Measurements from ENCODE around the gene NOL9.
"Not testable (repeated sequence)": the region's sequence is repeated elsewhere in the genome, so short reads cannot be mapped to it uniquely, and the experiment has no call there.

Gene NOL9

DNA sequence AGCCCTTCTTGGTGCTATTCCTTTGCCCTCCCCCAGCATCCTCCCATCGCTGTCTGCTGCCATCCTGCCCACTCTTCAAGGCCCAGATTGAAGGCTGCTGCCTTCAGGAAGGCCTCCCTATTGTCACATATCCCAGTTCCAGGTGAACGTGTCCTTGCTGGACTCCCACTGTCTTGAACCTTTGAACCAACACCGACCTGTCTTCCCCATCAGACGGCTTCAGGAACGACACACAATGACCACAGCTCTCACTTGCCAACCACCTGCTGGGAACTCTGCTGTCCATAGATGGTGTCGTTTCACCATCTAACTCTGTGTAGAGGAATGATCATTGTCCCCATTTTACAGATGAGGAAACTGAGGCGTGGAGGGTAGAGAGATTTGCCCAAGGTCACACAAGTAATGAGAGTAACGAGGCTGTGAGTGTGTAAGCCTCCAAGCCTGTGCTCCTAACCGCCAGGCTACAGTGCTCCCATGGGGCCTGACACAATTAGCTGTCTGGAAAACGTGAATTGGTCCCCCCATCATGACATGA, 53.0 kb downstream of the NOL9 start:
- DNase-seq, result no peak

GRCh38 chr1:6500544-6501278, 53.6 kb downstream of the NOL9 start:
- DNase-seq, result no peak

- no peak for DNase-seq
Observed at GRCh38 chr1:6499296-6499695, 55.0 kb downstream of the NOL9 start.

- DNase-seq, result peak; percentile 42 to 49
Observed at GRCh38 chr1:6498576-6499111, 55.7 kb downstream of the NOL9 start.

GRCh38 chr1:6497867-6498575, 56.3 kb downstream of the NOL9 start:
- no peak for DNase-seq

DNA sequence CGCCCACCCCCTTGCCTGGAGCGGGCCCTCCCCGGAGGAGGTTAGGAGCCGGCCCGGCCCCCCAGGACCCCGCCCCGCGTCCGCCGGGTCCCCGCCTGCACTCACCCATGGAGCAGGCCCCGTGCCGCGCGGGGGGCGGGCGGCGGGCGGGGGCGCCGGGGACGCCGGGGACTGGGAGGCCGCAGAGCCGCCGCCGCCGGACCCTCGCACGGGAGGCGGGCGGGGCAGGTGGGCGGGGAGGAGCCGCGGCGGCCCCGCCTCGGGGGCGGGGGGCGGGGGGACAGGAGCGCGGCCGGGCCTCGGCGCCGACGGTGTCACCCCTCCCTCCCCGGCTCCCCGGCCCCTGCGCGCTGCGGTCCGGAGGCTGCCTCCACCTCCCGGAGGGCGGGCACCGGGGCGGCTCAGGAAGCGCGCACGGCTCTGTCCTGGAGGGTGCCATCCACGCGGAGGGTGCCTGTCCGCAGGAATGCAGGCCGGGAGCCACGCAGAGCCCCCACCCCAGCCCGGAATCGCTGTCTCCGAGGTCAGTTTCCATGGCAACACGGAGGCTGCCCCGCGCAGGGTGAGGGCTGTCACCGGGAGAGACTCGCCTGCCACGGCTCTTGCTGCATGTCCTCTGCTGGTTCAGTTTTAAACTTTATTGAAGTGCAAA, 57.0 kb downstream of the NOL9 start:
- DNase-seq, result no peak

- DNase-seq, result no peak
Observed at GRCh38 chr1:6496890-6497214, 57.5 kb downstream of the NOL9 start.

DNA sequence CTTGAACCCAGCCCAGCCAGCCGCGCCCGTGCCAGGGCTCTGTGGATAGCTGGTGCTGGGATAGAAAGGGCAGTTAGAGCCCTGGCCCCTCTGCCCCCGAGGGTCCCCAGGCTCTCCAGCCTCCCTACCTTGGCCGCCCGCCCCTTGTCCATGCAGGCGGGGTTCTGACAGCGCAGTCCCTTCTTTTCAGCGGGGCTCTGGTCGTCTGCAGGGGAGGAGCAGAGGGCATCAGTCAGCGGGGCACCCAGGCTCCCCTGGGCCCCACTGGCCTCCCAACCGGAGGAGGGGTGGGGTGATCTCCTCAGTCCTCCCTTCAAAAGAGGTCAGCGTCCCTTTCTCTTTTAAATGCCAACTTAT, 58.0 kb downstream of the NOL9 start:
- no peak for DNase-seq

DNA sequence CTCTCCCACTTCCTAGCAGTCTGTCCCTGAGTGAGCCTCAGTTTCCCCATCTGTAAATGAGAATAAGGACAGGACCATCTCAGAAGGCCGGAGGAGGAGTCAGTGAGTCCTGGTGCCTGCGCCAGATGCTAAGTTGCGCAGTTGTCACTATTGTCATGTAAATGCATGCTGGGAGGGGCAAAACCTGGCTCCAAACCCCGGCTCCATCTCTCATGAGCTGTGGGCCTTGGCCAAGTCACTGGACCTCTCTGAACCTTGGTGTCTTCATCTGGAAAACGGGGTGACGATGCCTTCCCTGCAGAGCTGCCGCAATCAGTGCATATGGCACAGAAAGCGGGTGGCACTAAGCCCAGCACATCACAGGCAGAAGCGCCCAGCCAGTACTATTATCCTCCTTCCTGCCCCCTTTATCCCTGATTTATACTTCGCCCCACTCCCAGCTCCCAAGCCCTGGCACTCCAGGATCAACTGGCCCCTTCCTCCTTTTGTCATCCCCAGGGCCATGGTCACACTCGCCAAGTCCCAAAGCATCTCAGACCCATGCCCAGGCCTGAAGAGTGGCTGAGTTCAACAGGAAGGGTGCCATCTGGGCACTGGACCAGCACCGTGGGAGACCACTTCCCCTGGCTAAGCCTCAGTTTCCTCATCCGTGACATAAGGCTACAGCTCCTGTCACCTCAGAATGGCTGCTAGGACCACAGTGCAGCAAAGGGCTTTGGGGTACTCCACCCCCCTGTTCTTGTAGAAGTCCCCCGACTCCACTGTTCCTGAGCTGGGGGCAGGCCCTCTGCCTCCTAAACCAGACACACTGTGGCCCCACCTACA, 58.6 kb downstream of the NOL9 start:
- DNase-seq, result no peak

- DNase-seq, result no peak
Observed at GRCh38 chr1:6495041-6495441, 59.3 kb downstream of the NOL9 start.

DNA sequence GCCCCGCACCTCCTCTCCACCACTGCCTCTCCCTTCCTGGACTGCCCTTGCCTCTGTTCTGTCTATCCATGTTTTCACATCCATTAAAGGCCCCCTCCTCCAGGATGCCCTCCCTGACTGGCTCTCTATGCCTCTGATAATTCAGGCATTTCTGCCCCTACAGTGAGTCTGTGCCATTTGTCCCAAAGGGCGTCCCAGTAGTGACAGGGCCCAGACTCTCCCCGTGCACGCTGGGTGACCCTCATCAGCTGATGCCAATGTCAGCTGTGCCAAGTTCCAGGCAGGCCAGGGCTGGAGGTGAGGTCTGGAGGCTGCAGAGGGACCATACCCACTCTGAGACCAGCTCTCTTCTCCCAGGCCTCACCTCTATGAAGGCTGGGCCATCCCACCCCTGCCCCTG, 59.7 kb downstream of the NOL9 start:
- DNase-seq, result no peak

DNA sequence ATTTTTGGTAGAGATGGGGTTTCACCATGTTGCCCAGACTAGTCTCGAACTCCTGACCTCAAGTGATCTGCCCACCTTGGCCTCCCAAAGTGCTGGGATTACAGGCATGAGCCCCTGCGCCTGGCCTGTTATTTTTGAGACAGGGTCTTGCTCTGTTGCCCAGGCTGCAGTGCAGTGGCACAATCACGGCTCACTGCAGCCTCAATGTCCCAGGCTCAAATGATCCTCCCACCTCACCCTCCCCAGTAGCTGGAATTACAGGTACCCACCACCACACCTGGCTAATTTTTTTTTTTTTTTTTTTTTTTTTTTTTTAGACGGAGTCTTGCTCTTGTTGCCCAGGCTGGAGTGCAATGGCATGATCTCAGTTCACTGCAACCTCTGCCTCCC, 60.5 kb downstream of the NOL9 start:
- DNase-seq, result not testable (repeated sequence)

DNA sequence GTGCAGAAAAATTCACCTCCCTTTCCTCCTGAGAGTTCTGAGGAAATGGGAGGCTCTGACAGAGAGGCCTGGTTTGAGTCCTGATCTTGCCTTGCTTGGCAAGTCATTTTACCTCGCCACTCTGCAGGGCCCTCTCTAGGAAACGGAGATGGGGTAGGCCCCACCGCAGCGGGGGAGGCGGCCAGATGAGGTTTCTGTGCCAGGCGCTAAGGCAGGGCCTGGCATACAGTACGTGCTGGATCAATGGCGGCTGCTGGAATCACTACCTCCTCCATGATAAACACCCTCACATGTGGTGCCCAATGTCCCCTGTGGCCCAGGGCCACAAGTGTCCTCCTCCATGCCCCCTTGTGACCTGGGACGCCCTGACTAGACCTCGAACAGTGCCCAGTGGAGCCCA, 62.3 kb downstream of the NOL9 start:
- DNase-seq, result no peak

DNA sequence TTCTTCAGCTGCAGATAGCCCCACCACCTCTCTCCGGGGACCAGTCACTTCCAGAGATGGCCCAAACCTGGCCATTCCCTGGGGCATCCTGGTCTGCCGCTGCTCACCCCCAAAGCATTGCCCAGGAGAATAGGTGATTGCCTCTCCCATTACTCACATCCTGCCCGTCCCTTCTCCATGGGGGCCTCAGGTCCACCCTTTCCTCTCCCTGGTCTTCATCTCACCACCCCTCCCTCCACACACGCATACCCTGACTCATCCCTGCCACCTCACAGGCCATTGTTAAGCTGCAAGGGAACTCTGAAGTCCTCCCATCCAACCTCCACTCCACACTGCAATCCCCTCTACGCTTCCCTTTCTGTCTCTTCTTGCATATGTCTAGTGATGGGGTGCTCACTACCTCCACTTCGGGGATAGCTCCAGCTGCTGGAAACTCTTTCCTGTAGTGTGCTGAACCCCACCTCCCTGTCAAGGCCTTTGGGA, 62.8 kb downstream of the NOL9 start, which contains the start of gene PLEKHG5:
TSS of gene PLEKHG5 (minus strand) at position 188 of the 483 bp plus-strand sequence. CDS start 14,096 bp downstream, outside the sequence.
- no peak for DNase-seq

DNA sequence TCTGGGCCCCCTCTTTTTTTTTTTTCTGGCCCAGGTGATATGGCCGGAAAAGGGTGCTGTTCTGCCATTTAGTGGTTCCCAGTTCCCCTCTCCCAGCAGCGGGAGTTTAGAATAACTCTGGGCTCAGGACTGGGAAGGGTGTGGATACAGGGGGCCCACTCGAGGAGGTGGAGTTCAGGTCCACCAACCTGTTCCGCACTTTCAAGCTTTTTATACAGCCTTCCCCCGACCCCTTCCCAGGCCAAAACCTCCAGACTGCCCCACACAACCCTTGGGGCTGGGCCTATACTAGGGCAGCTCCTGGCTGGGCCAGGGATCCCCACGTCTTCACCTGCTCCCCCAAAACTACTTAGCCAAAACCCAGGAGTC, 63.2 kb downstream of the NOL9 start:
- no peak for DNase-seq

DNA sequence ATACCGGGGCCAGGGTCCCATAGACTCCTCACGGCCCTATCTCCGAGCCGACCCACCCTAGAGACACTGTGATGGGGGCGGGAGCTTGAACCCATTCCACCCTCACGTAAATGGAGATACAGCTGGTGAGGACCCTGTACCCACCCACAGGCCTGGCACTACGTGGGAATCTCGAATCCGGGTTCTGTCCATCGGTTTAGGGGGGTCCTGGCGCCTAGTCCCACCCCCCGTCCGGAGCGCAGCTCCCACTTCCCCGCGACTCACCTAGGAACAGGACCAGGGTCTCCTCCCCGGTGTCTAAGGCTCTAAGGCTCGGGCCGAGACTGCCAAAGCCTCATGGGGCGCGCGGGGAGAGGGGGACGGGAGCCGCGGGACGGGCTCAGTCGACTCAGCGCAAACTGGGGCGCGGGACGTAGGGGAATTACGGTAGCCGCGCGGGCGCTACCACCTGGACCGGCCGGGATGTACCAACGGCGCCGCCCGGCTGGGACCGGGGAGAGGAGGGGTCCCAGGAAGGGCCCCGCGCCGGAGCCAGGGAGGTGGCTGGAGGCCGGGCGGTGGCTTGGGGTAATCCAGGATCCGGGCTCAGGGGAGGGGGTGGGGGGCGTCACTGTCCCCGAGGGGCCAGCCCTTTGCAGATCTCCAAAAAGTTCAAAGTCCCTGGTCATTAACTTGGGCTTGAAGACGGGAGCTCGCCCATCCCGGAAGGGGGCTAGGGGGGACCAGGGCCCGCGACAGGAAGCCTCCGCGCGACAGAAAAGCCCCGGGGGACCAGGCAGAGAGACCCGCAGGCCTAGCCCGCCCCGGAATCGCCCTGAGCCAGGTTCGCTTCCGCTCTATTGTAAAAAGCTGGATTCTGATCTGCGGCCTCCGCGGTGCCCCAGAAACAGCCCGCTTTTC, 63.9 kb downstream of the NOL9 start:
- no peak for DNase-seq

DNA sequence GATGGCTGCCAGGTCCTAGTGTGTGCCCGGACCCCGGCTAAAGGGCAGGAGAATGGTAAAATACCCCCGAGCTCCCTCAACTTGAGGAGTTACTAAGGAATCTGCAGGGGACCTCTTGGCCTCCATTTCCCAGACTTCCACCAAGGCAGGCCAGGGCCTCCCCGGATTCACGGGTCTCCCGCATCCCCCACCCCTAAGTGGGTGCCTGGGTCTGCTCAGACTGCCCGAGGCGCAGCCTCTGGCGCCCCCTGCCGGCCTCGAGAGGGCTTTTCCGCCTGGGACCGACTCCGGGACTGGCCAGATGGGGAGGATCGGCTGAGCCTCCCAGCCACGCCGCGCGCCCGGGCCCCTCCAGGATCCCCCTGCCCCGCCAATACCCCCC, 64.5 kb downstream of the NOL9 start:
- DNase-seq, result peak; percentile 41 to 80

DNA sequence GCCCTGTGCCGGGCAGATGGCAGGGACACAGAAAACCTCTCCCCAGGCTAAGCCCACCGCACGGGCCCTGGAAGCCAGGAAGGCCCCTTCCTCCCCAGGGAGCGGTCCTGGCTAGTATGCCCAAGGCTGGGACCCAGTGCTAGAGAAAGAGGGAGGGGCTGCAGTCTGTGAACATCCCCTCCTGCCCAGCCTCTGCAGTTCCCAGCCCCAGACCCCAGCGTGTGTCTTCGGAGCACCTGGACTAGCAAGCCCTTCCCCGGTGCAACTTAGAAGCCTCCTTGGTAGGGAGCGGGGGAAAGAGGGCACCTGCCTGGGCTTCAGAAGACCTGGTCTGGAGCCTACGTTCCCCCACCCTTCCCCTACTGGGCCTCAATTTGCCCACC, 64.9 kb downstream of the NOL9 start:
- DNase-seq, result no peak

DNA sequence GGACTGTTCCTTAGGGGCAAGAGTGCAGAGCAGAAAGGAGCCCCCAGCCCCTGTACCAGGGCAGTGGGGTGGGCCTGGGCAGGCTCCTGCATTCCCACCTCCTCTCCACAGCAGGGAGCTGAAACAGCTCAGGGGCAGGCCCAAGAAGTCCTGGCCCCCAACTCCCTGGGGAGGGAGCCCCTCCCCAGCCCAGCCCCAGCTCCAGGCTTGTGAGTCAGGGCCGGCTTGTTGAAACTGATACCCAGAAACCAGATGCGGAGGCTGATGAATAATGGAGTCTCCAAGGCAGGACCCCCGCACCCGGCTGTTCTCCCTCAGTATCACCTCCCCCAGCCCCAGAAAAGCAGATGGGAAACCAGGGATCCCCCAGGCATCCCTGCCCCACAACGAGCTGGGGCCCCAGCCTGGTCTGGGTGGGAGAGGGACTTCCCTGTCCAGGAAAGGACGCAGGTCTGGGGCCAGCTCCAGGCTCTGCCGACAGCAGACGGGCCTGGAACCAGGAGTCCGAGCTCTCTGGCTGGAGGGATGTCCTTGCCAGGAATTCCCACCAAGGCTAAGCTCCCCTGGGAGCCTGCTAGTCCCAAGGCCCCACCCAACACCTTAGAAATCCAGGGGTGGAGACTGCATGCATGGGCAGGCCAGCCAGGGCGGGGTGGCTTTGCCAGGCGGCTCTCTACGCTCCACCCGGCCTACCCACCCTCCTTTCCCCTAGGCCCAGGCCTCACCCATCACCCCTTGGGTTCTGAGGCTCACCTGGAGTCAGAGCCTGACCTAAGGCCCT, 65.5 kb downstream of the NOL9 start:
- no peak for DNase-seq

- DNase-seq, result no peak
Observed at GRCh38 chr1:6487804-6488484, 66.4 kb downstream of the NOL9 start.

Measured in inflammatory macrophage treated with lipopolysaccharide for 1 hour (primary cell).